Fibroblast of gingiva (primary cell): ENCODE measurements around the gene MAPK8.

Experiments
- DNase-seq: peaks from one replicate; pipeline ENCODE4 v3.0.0-alpha.2; 2011; ENCODE audit warnings: low read depth

The MAPK8 gene

DNA sequence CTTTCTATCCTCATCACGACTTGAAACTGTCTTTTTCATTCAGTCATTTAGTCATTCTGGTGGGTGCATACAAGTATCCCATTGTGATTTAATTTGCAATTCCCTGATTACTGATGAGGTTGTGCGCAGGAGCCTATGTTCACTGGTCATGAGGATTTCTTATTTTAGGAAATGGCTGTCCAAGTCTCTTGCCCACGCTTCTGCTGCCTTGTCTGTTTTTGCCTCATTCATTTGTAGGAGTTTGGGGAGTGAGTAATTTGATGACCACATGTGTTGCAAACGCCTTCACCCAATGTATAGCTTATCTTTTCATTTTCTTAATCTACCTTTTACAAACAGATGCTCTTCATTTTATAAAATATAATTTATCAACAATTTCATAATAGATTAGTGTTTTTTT, 171.1 kb downstream of the MAPK8 start:
- DNase-seq: no peak

DNA sequence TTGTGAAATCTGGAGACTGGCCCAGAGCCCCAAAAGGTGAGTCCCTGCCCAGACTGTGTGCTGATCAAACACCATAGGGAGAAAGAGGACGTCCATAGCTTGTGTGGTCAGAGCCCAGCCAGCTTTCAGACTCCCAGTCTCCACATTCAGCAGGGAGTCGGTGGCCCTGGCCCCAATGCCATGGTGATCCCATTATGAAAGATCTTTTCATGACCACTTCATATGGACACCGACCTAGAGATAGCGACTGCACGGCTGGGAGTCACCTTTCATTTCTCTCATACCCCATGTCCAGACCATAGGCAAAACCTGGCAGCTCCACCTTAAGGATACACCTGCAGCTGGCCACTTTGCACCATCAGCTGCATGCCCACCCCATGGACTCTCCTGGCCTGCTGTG, 172.0 kb downstream of the MAPK8 start:
- DNase-seq: no peak

DNA sequence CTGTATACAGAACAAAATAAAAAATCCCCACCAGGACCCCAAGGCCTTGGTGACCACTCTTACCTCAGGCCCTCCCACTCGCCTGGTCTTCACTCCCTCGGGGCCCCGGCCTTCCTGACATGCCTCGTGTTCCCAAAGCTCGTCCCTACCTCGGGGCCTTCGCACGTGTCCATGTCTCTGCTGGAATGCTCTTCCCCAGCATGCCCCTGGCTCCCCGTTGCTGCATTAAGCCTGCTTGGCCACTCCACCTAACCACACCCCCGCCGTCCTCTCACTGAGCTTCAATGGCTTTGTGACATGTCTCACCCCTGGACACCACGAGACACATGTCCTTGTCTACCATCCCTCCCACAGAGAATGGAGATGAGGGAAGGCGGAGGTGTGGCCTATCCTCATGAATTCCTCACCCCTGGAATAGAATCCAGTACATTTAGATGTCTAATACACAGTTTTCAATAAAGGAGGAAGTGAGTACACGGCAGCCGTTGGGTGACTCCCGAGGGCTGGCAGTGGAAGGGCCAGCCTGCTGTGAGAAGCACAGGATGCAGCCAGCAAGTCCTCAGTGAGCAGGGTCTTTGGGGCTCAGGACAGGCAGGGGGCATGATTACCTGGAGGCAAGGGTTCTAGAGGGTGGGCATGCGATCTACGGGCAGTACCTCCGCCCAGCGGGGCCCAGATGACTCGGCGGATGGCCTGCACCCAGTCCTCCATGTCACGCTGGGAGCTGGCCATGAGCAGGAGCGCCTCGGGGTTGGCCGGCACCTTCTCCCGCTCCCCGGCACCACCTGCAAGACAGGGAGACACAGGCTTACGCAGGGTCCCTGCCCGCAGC, 172.7 kb downstream of the MAPK8 start:
- DNase-seq: no peak

DNA sequence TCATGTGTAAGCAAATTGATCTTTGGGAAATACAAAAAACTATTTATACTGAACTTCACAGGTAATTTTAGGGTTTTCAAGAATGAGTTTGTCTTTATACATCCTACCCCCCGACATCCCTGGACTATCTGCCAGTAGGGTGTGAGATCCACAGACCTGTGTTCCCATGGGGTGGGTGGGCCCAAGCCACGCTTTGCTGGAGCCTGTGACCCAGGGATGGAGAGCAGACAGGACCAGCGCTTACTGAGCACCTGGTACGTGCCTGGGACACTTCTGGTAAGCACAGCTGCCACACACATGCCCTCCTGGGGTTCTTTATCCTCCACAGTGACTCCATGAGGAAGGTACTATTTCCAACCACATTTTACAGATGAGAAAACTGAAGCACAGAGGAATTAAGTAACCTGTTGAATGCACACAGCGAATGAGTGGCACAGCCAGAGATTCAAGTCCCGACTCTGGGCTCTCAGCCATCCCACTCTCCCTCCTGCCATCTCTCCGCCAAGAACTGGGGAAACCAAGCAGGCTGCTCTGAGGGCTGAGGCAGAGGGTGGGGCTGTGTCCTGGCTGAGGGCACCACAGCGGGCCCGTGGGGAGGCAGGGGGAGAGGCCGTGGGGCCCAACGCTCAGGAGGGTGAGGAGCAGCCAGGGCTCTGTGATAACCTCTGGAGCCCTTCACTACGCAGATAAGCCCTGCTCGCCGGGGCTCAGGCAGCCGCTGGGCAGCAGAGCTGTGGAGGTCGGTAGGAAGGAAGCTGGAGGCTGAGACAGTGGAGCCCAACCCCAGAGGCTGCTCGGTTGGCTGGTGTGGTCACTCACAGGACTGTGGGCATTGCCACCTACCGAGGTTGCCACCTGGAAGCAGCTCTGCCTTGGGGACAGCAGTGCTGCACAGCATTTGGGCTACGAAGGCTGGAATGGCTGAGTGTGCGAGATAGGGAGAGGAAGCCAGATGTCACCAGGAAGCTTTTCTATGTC, 174.2 kb downstream of the MAPK8 start:
- DNase-seq: no peak

DNA sequence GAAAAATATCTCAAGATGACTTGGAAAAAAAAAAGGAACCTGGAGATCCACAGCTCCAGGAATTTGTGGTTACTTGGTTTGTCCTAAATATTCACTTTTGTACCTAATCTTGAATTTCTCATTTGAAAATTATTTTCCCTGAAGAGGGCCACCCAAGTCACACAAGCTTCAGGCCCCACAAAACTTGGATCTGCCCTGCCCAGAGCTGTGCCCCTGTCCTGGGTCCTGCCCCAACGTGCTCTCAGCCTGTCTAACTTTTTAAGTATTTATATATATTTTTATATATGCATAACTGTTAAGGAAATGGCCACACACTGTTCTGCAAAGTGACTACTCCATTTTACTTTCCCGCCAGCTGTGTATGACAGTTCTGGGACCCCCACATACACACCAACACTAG, 174.9 kb downstream of the MAPK8 start:
- no peak for DNase-seq

DNA sequence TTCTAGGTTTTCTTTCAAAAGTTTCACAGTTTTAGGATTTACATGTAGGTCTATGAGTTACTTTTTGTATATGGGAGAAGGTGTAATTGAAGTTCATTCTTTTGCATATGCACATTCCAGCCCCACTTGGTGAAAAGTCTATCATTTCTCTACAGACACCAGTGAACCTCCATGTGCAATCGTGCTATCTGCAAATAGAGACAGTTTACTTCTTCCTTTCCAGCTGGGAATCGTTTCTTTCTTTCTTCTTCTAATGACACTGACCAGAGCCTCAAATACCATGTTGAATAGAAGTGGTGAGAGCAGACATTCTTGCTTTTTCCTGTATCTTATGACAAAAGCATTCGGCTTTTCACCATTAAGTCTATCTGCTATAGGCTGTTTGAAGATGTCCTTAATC, 175.7 kb downstream of the MAPK8 start:
- no peak for DNase-seq

DNA sequence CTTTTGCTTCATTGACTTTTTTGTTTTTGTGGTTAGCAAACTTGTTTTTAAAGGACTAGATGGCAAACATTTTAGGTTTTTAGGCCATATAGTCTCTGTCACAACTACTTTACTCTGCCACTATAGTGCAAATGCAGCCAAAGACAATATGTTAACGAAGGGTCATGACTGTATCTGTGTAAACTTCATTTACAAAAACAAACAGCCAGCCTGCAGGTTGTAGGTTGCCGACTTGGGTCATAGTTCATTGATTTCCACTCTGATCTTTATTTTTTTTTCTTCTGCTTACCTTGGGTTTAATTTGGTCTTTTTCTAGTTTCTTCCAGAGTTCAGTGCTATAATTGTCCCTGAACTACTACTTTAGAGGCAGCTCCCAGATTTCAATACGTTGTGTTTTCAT, 178.4 kb downstream of the MAPK8 start:
- no peak for DNase-seq

DNA sequence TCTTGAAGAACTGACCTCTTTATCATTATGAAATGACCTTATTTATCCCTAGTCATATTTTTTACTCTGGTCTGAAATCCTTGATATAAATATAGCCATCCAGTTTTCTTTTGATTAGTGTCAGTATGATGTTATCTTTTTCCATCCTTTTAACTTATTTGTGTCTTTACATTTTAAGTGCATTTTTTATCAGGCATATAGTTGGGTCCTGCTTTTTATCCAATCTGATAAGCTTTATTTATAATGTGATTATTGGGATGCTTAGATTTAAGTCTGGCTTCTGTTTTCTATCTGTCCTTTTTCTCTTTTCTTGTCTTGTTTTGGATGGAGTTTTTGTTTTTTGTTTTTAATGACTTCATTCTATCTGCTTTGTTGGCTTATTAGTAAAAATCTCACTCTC, 179.2 kb downstream of the MAPK8 start:
- DNase-seq: no peak

DNA sequence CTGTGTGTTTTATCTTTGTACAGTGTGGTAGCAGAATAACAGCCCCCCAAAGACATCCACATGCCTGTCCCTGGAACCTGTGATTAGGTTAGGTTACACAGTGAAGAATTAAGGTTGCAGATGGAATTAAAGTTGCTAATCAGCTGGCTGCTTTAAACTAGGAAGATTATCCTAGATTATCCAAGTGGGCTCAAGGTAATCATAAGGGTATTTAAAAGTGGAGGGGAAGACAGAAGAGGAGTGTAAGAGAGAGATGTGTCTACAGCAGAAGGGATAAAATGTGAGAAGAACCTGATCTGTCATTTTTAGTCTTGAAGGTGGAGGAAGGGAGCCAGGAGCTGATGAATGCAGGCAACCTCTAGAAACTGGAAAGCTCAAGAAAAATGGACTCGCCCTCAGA, 180.8 kb downstream of the MAPK8 start:
- no peak for DNase-seq
